UCSD-AML1 (cell line): ENCODE measurements around the gene ADCY2.
"Not testable (repeated sequence)": the region's sequence is repeated elsewhere in the genome, so short reads cannot be mapped to it uniquely, and the experiment has no call there.

Source experiments
- DNase-seq: peaks from one replicate; lab custom pipeline; 2025; ENCODE audit not compliant: unreplicated experiment; lab: John Stamatoyannopoulos, UW

ADCY2 gene

GRCh38 chr5:7395432-7395946, 449 bp upstream of the ADCY2 start:
- no peak for DNase-seq

DNA sequence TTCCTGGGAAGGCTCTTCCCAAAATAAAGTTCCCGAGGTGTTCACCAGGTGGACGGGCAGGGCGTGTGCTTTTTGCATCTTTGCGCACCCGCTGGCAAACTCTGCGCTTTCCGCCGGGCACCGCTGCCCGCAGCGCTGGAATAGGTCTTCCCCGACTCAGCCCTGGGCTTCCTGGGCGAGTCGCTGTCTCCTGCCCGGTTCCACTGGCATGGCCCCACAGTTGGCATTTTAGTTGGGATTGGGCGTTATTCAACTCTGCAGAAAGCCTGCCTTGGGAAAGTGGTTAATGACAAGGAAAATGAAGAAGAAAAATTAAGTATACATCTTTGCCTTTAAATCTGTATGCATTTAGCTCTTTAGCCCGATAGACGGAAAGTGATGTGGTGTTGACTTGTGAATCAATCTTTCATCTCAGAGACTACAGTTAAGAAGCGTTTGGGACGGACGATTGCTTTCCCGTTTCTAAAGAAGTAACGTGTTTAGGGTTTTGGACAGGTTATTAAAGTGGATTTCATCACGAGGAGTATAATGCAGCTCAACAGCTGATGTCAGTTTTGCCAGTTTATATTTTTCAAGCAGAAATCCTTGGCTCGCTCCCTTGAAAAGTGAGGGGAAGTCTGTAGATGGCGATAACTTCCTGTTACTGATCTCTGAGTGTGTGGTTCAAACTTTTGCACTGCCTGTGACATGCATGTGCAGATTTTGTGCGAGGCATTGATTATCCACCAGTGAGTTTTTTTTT, 946 bp downstream of the ADCY2 start:
- DNase-seq, result no peak

DNA sequence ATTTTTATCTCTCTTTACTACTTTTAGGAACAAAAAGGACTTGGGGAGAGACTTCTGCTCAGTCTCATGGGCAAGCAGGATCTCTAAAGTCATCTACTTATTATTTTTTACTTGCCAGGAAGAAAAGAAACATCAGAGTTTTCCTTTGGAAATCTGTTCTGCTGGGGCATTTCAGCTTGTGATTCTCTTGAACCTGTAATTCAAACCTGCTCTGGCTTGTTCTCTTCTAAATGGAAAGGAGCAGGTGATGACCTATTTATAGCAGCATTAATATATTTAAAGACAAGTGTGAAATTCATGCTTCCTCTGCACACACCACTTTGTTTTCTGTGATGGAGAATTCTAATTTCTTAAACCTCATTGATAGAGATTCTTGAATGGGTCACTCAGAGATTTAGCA, 2.0 kb downstream of the ADCY2 start:
- DNase-seq, result no peak

DNA sequence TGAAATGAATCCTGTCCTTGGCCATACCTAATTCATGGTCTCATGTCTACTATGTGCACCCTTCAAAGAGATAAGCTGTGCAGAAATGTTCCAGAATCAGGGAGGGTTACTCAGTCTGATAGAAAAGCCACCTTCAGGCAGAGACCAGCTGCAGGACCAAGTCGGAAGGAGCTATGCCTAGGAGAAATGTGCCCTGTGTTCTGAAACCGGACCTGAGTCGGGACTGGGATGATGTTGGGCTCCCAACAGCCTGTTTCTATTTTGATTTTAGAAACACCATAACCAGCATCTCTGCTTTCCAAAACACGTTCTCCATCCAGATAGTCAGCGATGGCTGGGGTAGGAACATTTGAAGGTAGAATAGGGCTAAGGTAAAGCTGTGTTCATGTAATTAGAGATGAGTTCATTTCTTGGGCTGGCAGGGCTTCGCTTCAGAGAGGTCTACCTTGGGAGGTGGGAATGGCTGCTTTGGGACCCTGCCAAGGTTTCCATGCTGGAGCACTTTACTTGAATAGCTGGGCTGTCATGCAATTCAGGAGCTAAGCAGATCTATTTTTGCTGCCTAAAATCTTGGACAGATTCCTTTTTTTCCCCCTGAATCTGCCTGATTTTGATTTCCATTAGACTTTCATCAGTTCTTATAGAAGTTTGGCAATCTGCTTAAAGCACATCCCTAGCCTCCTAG, 2.8 kb downstream of the ADCY2 start:
- no peak for DNase-seq

GRCh38 chr5:7405277-7405676, 9.3 kb downstream of the ADCY2 start:
- DNase-seq, result no peak

GRCh38 chr5:7410936-7411511, 15.1 kb downstream of the ADCY2 start:
- DNase-seq, result no peak

- DNase-seq, result no peak
Observed at GRCh38 chr5:7412409-7412808, 16.5 kb downstream of the ADCY2 start.

DNA sequence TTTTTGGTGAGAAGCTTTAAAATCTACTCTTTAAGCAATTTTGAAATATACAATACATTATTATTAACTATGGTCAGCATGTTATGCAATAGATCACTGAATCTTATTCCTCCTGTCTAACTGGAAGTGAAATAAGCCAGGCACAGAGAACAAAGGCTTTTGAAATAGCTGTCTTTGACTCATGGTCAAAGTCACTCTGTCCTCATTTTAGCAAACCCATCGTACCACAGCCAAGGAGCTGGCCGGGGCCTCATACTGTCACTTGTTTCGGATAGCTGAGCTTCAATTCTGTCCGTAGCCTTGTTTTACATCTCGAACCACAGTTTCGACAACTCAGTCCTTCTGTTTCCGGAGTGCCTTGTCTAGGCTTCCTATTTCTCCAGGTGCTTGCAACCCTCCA, 19.2 kb downstream of the ADCY2 start:
- no peak for DNase-seq

GRCh38 chr5:7415587-7416535, 19.9 kb downstream of the ADCY2 start:
- no peak for DNase-seq

GRCh38 chr5:7418276-7418675, 22.3 kb downstream of the ADCY2 start:
- no peak for DNase-seq

DNA sequence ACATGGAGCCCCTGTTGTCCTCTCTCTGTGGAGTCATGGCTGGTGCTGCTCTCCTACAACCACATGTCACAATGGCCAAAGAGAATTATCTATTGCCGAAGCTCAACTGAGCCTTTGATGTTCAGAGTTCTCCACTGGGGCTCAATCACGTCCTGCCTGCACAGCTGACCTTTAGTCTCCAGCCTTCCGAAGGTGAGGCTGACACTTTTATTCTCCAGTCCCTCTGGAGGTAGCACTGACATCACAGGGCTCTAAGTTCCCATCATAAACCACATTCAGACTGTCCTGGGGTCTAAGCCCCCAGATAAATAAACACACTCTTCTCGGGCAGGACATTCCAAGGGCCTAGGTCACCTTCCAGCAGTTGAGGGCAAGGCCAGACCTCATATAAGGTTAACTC, 23.4 kb downstream of the ADCY2 start:
- DNase-seq, result no peak

GRCh38 chr5:7419846-7420245, 23.9 kb downstream of the ADCY2 start:
- no peak for DNase-seq

DNA sequence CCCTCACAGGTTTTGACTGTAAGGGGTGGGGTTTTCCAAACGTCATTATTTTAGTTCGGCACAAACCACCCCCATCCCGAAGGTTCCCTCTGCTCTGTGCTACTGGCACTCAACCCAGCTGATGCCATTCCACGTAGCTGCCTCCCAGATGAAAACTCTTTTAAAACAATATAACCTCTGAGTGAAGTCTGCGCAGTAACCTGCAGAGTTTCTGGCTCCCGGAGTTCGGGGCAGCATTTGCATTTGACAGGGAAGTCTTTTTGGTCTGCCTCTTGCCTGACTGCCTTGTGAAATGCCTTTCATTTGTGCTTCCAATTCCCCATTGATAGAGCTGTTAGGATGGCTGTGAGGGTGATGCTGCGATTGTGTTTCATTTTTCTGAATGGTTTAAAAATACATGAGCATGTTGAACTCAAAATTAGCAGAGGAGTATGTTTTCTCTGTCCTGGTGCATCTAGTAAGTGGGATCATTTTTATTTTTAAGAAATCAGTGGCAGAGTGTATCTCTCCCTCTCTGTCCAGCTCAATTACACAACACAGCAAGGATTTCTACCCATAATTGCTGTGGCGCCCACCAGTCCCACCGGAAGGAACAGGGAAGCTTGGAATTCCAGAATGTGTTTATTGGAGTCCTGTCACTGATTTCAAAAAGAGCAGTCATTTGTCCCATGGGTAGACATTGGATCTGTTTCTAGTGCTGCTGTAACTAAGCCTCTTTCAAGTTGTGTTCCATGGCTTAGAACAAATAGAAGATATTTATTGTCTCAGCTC, 24.8 kb downstream of the ADCY2 start:
- DNase-seq, result no peak

DNA sequence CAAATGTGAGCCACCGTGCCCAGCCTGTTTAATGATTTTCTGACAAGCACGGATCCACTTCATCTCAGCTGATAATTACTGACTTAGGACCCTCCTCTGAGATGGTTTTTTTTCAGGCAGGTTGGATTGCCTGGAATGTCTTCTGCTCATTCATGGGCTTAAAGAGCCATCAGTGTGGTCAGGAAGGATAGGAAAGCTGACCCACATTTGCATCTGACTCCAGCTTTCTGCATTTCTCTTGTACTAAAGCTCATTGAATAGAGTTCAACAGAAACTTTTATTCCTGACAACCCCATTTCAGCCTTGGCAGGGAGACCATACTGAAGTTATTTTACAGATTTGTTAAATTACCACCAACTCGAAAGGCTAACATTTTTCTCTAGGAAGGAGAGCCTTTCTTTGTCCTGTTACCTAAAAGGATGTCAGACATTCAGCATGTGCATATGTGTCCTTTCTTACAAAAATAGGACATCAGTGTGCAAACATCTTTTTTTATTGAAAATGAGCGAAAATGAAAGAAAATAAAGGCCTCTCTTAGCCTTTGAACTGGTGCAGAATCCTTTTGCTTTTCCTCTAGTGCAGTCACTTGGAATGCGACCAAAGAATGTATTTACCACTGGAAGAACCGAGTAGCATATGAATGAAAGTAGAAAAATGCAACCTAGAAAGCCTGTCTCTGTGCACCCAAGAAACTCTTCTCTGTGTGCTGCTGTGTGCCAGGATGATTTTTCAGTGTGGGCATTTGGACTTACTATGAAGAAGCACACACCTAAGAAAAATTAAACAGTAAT, 26.6 kb downstream of the ADCY2 start:
- no peak for DNase-seq

DNA sequence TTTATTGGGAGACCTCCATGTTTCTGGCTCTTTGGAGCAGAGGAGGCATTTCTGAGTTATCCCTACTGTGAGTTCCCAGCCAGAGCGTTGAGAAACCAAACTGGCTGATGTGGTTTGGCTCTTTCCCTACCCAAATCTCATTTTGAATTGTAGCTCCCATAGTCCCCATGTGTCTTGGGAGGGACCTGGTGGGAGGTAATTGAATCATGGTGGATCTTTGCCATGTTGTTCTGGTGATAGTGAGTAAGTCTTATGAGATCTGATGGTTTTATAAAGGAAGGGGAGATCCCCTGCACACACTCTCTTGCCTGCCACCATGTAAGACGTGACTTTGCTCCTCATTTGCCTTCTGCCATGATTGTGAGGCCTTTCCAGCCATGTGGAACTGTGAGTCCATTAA, 27.3 kb downstream of the ADCY2 start:
- DNase-seq, result not testable (repeated sequence)

DNA sequence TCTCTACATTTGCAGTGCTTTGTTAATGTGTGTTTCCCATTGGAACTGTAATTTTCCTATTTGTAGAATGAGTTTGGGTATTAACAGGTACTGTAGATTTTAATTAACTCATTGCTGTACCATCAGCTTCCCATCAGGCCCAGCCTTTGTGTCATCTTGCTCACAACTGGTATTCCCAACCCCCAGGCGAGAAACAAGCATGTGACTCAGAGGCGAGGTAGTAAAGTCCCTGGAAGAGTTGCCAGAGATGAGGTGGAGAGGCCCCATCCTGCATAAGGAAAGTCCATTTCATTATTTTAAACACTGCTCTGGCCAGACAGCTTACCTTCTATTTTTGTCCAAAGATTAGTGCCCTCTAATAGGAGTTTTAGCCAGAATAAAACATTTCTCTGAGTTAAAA, 29.9 kb downstream of the ADCY2 start:
- DNase-seq, result no peak

DNA sequence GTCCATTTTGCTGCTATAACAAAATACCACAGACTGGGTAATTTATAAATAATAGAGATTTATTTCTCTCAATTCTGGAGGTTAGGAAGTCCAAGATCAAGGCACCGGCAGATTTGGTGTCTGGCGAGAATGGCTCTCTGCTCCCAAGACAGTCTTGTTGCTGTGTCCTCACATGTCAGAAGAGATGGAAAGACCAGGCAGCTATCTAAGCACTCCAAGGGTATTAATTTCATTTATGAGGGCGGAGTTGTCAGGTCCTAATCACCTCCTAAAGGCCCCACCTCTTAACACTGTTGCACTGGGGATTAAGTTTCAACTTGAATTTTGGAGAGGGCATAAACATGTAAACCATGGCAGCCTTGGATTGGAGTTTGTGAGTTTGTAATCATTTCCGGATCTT, 30.3 kb downstream of the ADCY2 start:
- no peak for DNase-seq

DNA sequence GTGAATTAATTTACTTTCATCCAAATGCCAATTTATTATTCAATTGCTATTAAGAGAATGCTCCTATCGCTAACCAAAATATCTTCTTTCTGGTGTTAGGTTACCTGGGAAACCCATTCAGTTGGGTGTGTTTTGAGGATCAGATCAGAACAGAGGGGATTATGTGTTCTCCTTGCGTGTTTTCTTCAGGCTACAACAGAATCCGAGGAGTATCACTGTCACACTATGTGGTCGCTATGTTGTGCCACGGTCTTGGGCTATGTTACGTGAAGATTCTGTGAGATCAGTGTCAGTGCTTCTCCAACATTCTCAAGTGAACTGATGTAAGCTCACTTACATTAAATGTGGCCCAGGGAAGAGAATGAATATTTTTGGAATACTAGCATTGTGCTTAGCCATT, 39.0 kb downstream of the ADCY2 start:
- no peak for DNase-seq

DNA sequence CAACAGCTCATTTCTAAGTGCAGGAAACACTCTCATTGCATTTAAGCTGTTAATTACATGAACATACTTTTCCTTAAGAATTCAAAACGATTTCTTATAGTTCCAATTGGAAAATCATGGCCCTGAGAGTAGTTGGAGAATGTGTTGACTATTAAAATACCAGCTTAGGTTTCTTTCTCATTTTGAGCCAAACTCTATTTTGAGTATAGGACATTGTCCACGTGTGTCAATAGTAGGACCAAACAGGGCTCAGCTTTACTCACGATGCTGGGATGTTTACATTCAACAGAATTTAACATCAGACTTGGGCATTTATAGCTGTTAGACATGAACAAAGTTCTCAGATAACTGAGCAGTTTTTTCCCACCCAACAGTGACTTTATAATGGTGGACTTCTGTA, 39.6 kb downstream of the ADCY2 start:
- no peak for DNase-seq

DNA sequence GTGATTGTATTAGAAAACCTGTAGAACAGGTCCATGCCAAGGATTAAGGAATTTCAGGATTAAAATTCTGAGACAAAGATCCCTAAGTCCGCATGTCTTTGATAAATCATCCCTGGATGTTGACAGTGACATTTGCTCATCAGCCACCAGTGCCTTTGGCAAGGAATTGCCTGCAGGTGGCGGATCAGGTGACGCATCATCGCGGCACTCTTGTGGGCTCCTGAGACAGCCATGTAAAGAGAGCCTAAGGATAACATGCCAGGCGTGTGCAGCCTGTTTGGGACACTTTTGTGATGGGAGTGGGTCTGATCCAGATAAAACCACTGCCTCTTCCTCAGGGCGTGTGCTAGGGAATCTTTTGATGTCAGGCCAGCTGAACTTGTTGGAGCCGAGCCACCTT, 40.6 kb downstream of the ADCY2 start:
- no peak for DNase-seq
